WI38 (cell line): ENCODE results near the gene NIN.

Experiments used
- H3K4me3 ChIP-seq: 2 replicates; pipeline ENCODE4 v1.5.1; 2011; ENCODE audit warnings: low read depth, mild to moderate bottlenecking, control low read depth, low read length
- CTCF ChIP-seq: IDR thresholded peaks from 2 replicates; pipeline ENCODE4 v1.5.1; 2012; ENCODE audit warnings: low read depth, mild to moderate bottlenecking, control low read depth, low read length

NIN gene

GRCh38 chr14:50837850-50838470, 7.0 kb upstream of the NIN start:
- TF ChIP-seq CTCF = no peak
- H3K4me3 ChIP-seq = no peak overlapping the region

GRCh38 chr14:50837271-50837670, 6.3 kb upstream of the NIN start:
- TF ChIP-seq CTCF = no peak
- no peak overlapping the region for H3K4me3 ChIP-seq

- TF ChIP-seq CTCF = no peak
- H3K4me3 ChIP-seq = no peak overlapping the region
These were observed 5.6 kb upstream of the NIN start for GRCh38 chr14:50836515-50836914.

GRCh38 chr14:50835280-50835679, 4.3 kb upstream of the NIN start:
- TF ChIP-seq CTCF = no peak
- H3K4me3 ChIP-seq = no peak overlapping the region

- TF ChIP-seq CTCF = no peak
- no peak overlapping the region for H3K4me3 ChIP-seq
These were observed 3.9 kb upstream of the NIN start for GRCh38 chr14:50834802-50835276.

GRCh38 chr14:50832935-50833630, 2.1 kb upstream of the NIN start:
- H3K4me3 ChIP-seq = no peak overlapping the region
- no peak for TF ChIP-seq CTCF

- peak overlapping the region; percentile 69 for H3K4me3 ChIP-seq
- no peak for TF ChIP-seq CTCF
These were observed 785 bp upstream of the NIN start for GRCh38 chr14:50831726-50832168.
